Naive thymus-derived CD4-positive, alpha-beta T cell (primary cell): Measurements from ENCODE around the gene FFAR4. TPM values are rescaled to one million over a fixed set of nuclear protein-coding genes. Genes with fewer than 3 reads are reported as not detected.
"Not testable (repeated sequence)": the region's sequence is repeated elsewhere in the genome, so short reads cannot be mapped to it uniquely, and the experiment has no call there.

Experiments used
- ATAC-seq: fragments of 150-1000 bp; cut with Tn5 transposase; 2 replicates; pipeline ENCODE4 v1.10.0; 2021; ENCODE audit warnings: mild to moderate bottlenecking, moderate library complexity
- CTCF ChIA-PET: fragments of 350-600 bp; sonication (Branson Sonifier 250); formaldehyde crosslinking; loops from one replicate; lab custom pipeline; 2021; ENCODE audit warnings: antibody characterized with exemption; lab: Charles Lee
- POLR2A ChIA-PET: fragments of 350-600 bp; sonication (Branson Sonifier 250); formaldehyde crosslinking; loops from one replicate; lab custom pipeline; 2021; ENCODE audit warnings: antibody characterized with exemption, inconsistent platforms; lab: Charles Lee
- DNase-seq, 9 donors: peaks; one replicate each; pipeline versions ENCODE4 v3.0.0 to v3.0.0-alpha.2; 2020 to 2022; ENCODE audit warnings: mixed read lengths in 1 of 9
- H3K27ac ChIP-seq: one replicate; pipeline ENCODE4 v1.7.0; 2013; ENCODE audit warnings: mild to moderate bottlenecking, low read depth, low read length, moderate library complexity
- H3K27me3 ChIP-seq, 2 donors: one replicate each; pipeline ENCODE4 v1.7.0; 2013; ENCODE audit warnings: low read length in 2 of 2, mild to moderate bottlenecking in 2 of 2, moderate library complexity in 2 of 2; ENCODE audit not compliant: control insufficient read depth in 2 of 2, insufficient read depth in 2 of 2
- H3K36me3 ChIP-seq, 3 experiments: 1 replicate in 2 of 3; 2 replicates in 1 of 3; pipeline ENCODE4 v1.7.0; 2013; ENCODE audit warnings: low read length in 3 of 3, mild to moderate bottlenecking in 3 of 3, moderate library complexity in 1 of 3; ENCODE audit not compliant: insufficient read depth in 3 of 3, control insufficient read depth in 2 of 3
- H3K4me1 ChIP-seq, 2 donors: one replicate each; pipeline ENCODE4 v1.7.0; 2013; ENCODE audit warnings: low read length in 2 of 2, mild to moderate bottlenecking in 2 of 2, moderate library complexity in 1 of 2; ENCODE audit not compliant: control insufficient read depth in 2 of 2, insufficient read depth in 2 of 2
- H3K4me3 ChIP-seq: 2 replicates; pipeline ENCODE4 v1.7.0; 2013; ENCODE audit warnings: mild to moderate bottlenecking, low read length
- H3K9me3 ChIP-seq, 3 experiments: 1 replicate in 2 of 3; 2 replicates in 1 of 3; pipeline ENCODE4 v1.7.0; 2013; ENCODE audit warnings: low read length in 3 of 3; ENCODE audit not compliant: control insufficient read depth in 2 of 3
- H3K27ac Mint-ChIP-seq, 9 donors: one replicate each; pipeline ENCODE4 v1.8.0; 2020 to 2022; ENCODE audit warnings: mixed read lengths in 9 of 9, mild to moderate bottlenecking in 8 of 9, moderate library complexity in 5 of 9, inconsistent platforms in 2 of 9
- H3K27me3 Mint-ChIP-seq, 5 donors: one replicate each; pipeline ENCODE4 v1.8.0; 2021 to 2022; ENCODE audit warnings: mixed read lengths in 5 of 5, mild to moderate bottlenecking in 1 of 5
- H3K36me3 Mint-ChIP-seq, 5 donors: one replicate each; pipeline ENCODE4 v1.8.0; 2020 to 2022; ENCODE audit warnings: mixed read lengths in 5 of 5, mild to moderate bottlenecking in 3 of 5, inconsistent platforms in 1 of 5
- H3K4me1 Mint-ChIP-seq, 7 donors: one replicate each; pipeline ENCODE4 v1.8.0; 2020 to 2022; ENCODE audit warnings: mixed read lengths in 7 of 7, mild to moderate bottlenecking in 3 of 7, inconsistent platforms in 1 of 7
- H3K4me3 Mint-ChIP-seq, 10 donors: one replicate each; pipeline ENCODE4 v1.8.0; 2020 to 2022; ENCODE audit warnings: mild to moderate bottlenecking in 10 of 10, mixed read lengths in 10 of 10, moderate library complexity in 6 of 10, inconsistent platforms in 2 of 10
- H3K9me3 Mint-ChIP-seq, 11 donors: one replicate each; pipeline ENCODE4 v1.8.0; 2020 to 2022; ENCODE audit warnings: mixed read lengths in 11 of 11, mild to moderate bottlenecking in 4 of 11, inconsistent platforms in 1 of 11, moderate library complexity in 1 of 11
- intact Hi-C, 2 donors: fragments of 100-400 bp; cut with micrococcal nuclease; formaldehyde crosslinking; loops; one replicate each; pipeline ENCODE4 v1.15.1; 2023
- polyA plus RNA-seq, 2 donors: library from polyadenylated mRNA; unstranded; fragments of 300-500 nt; fragmentation: Illumina TruSeq; gene quantifications; one replicate each; pipeline ENCODE4 v1.2.3, GENCODE V29; 2021
- total RNA-seq, 6 experiments: library from RNA in 5 of 6; stranded (reverse) in 5 of 6; gene quantifications; 1 replicate in 5 of 6; 2 replicates in 1 of 6; pipeline ENCODE4 v1.2.3 and lab custom pipeline; 2021 to 2026

FFAR4 gene
- not detected for total RNA-seq
- polyA plus RNA-seq = not detected
- not detected for total RNA-seq (lab: John Stamatoyannopoulos, UW)

DNA sequence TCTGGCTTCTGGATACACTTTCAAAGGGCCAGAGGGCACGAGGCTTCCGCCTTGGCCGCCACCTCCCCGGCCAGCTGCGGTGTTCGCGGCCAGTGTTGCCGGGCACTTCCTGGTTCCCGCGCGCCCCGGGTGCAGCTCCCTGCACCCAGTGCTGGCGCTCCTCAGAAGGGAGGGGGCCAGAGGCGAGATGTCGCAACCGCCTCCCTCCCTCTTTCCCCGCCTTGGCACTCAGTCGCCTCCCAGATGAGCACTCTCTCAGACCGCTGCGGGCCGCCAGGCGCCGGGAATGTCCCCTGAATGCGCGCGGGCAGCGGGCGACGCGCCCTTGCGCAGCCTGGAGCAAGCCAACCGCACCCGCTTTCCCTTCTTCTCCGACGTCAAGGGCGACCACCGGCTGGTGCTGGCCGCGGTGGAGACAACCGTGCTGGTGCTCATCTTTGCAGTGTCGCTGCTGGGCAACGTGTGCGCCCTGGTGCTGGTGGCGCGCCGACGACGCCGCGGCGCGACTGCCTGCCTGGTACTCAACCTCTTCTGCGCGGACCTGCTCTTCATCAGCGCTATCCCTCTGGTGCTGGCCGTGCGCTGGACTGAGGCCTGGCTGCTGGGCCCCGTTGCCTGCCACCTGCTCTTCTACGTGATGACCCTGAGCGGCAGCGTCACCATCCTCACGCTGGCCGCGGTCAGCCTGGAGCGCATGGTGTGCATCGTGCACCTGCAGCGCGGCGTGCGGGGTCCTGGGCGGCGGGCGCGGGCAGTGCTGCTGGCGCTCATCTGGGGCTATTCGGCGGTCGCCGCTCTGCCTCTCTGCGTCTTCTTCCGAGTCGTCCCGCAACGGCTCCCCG is at the start of gene FFAR4:
Gene FFAR4 (plus strand): TSS at position 231 of the 842 bp plus-strand sequence. CDS start 56 bp downstream, at position 287.
- peaks cover 42 to 62% (median 49%) of the 10 kb centered on the region in 5 donors for H3K27me3 Mint-ChIP-seq
- no peak within 1 kb of the TSS for H3K4me3 ChIP-seq
- peak within 1 kb of the TSS in 1 of 10 donors; percentile 33 for H3K4me3 Mint-ChIP-seq
- no peaks in the 10 kb centered on the region for H3K36me3 ChIP-seq
- H3K4me1 Mint-ChIP-seq = peaks cover 0 to 8% (median 0%) of the 10 kb centered on the region in 7 donors
- H3K9me3 ChIP-seq = no peaks in the 10 kb centered on the region
- H3K27ac Mint-ChIP-seq = no peak within 1 kb of the TSS
- H3K9me3 Mint-ChIP-seq = no peaks in the 10 kb centered on the region
- DNase-seq = no peak
- peak; percentile 31 for ATAC-seq
- no peaks in the 10 kb centered on the region for H3K27me3 ChIP-seq
- no peaks in the 10 kb centered on the region for H3K36me3 Mint-ChIP-seq
- no peak within 1 kb of the TSS for H3K27ac ChIP-seq
- ChIA-PET POLR2A (no interaction called here), CTCF (no interaction called here)
- intact Hi-C loops = no loop called here
- H3K4me1 ChIP-seq = no peaks in the 10 kb centered on the region

- no peak overlapping the region for H3K4me3 Mint-ChIP-seq
- H3K4me1 Mint-ChIP-seq = peaks cover 0 to 5% (median 0%) of the 10 kb centered on the region in 7 donors
- DNase-seq (no peak), ATAC-seq (no peak)
- Histone ChIP-seq H3K27ac (no peak overlapping the region), H3K9me3 (no peaks in the 10 kb centered on the region), H3K27me3 (no peaks in the 10 kb centered on the region), H3K4me1 (no peaks in the 10 kb centered on the region), H3K4me3 (no peak overlapping the region), H3K36me3 (no peaks in the 10 kb centered on the region)
- CTCF ChIA-PET = interaction anchor here (0.5 to 1.5 kb wide), 3 partner anchors 14 to 142 kb away, joined by 3 to 6 read pairs (median 4); no protein-coding TSS in a partner anchor
- intact Hi-C loops = loop anchor here in 1 of 2 donors (10.0 kb wide), 1 partner anchor 634 kb away; no protein-coding TSS in a partner anchor
- peaks cover 0 to 5% (median 0%) of the 10 kb centered on the region in 5 donors for H3K27me3 Mint-ChIP-seq
- peaks cover 0 to 15% (median 0%) of the 10 kb centered on the region in 11 donors for H3K9me3 Mint-ChIP-seq
- peaks cover 0 to 59% (median 0%) of the 10 kb centered on the region in 5 donors for H3K36me3 Mint-ChIP-seq
- H3K27ac Mint-ChIP-seq = no peak overlapping the region
- POLR2A ChIA-PET = no interaction called here
Measured at GRCh38 chr10:93518531-93518930, 47.9 kb upstream of the FFAR4 start.

GRCh38 chr10:93535293-93535692 is 31.2 kb upstream of the FFAR4 start:
- peaks cover 0 to 9% (median 0%) of the 10 kb centered on the region in 5 donors for H3K36me3 Mint-ChIP-seq
- Histone ChIP-seq H3K27me3 (no peaks in the 10 kb centered on the region), H3K9me3 (no peaks in the 10 kb centered on the region), H3K4me1 (no peaks in the 10 kb centered on the region), H3K36me3 (no peaks in the 10 kb centered on the region), H3K27ac (no peak overlapping the region), H3K4me3 (no peak overlapping the region)
- H3K27me3 Mint-ChIP-seq = peaks cover 10 to 32% (median 20%) of the 10 kb centered on the region in 5 donors
- no peak overlapping the region for H3K27ac Mint-ChIP-seq
- H3K4me3 Mint-ChIP-seq = no peak overlapping the region
- no peaks in the 10 kb centered on the region for H3K4me1 Mint-ChIP-seq
- ChIA-PET POLR2A (no interaction called here), CTCF (no interaction called here)
- intact Hi-C loops = no loop called here
- no peak for DNase-seq
- H3K9me3 Mint-ChIP-seq = peaks cover 0 to 4% (median 0%) of the 10 kb centered on the region in 11 donors
- no peak for ATAC-seq

GRCh38 chr10:93540871-93541270 is 25.6 kb upstream of the FFAR4 start:
- CTCF ChIA-PET, H3K4me3 ChIP-seq, H3K36me3 ChIP-seq, POLR2A ChIA-PET, H3K4me1 Mint-ChIP-seq, H3K4me3 Mint-ChIP-seq, ATAC-seq, intact Hi-C loops, DNase-seq, H3K27me3 ChIP-seq, H3K9me3 ChIP-seq, H3K36me3 Mint-ChIP-seq, H3K27ac Mint-ChIP-seq, H3K9me3 Mint-ChIP-seq, H3K27ac ChIP-seq, H3K4me1 ChIP-seq: not testable (repeated sequence)
- peaks cover 5 to 38% (median 12%) of the 10 kb centered on the region in 5 donors for H3K27me3 Mint-ChIP-seq

GRCh38 chr10:93541402-93542357 is 24.8 kb upstream of the FFAR4 start:
- H3K36me3 Mint-ChIP-seq = no peaks in the 10 kb centered on the region
- no peak overlapping the region for H3K27ac Mint-ChIP-seq
- peak; percentile 56 for ATAC-seq
- intact Hi-C loops = no loop called here
- Histone ChIP-seq H3K4me1 (no peaks in the 10 kb centered on the region), H3K36me3 (no peaks in the 10 kb centered on the region), H3K4me3 (no peak overlapping the region), H3K9me3 (no peaks in the 10 kb centered on the region), H3K27ac (no peak overlapping the region), H3K27me3 (no peaks in the 10 kb centered on the region)
- POLR2A ChIA-PET = no interaction called here
- H3K4me1 Mint-ChIP-seq = peaks cover 0 to 3% (median 0%) of the 10 kb centered on the region in 7 donors
- H3K9me3 Mint-ChIP-seq = peaks cover 0 to 4% (median 0%) of the 10 kb centered on the region in 11 donors
- peak in 1 of 9 donors; percentile 31 for DNase-seq
- no peak overlapping the region for H3K4me3 Mint-ChIP-seq
- H3K27me3 Mint-ChIP-seq = peaks cover 0 to 38% (median 6%) of the 10 kb centered on the region in 5 donors
- CTCF ChIA-PET = interaction anchor here (0.8 kb wide), 1 partner anchor 815 kb away, joined by 3 read pairs; no protein-coding TSS in a partner anchor

DNA sequence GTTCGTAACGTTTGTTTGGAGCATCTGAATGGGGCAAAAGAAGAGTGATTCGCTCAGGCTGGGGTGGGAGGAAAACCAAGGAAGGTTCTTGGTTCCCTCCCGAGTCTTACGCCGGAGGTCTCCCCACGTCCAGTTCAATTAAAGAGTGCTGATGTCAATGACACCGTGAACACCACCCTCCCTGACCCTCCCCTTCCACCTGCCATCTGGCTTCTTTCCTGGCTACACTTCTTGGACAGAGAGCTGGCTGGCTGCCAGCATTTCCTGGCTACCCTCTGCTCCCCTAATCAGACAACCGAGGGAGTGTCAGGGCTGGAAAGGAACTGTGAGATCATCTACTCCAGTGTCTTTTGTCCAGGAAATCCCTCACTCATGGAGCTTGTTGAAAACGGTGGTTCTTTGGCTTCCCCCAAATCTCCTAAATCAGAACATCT is 24.1 kb upstream of the FFAR4 start:
- H3K9me3 Mint-ChIP-seq = peaks cover 0 to 4% (median 0%) of the 10 kb centered on the region in 11 donors
- ATAC-seq = no peak
- Histone ChIP-seq H3K9me3 (no peaks in the 10 kb centered on the region), H3K4me3 (no peak overlapping the region), H3K36me3 (no peaks in the 10 kb centered on the region), H3K27ac (no peak overlapping the region), H3K4me1 (no peaks in the 10 kb centered on the region), H3K27me3 (no peaks in the 10 kb centered on the region)
- peaks cover 0 to 37% (median 7%) of the 10 kb centered on the region in 5 donors for H3K27me3 Mint-ChIP-seq
- intact Hi-C loops = no loop called here
- H3K4me3 Mint-ChIP-seq = peak overlapping the region in 2 of 10 donors; percentile 21 to 57
- peaks cover 0 to 3% (median 0%) of the 10 kb centered on the region in 7 donors for H3K4me1 Mint-ChIP-seq
- ChIA-PET POLR2A (no interaction called here), CTCF (interaction anchor here (0.8 kb wide), 1 partner anchor 816 kb away, joined by 3 read pairs; no protein-coding TSS in a partner anchor)
- peak overlapping the region in 1 of 9 donors; percentile 33 for H3K27ac Mint-ChIP-seq
- DNase-seq = no peak
- H3K36me3 Mint-ChIP-seq = no peaks in the 10 kb centered on the region
